HCT116 (cell line): Measurements from ENCODE around the gene CTSE. TPM values are rescaled to one million over a fixed set of nuclear protein-coding genes. Genes with fewer than 3 reads are reported as not detected.

Experiments
- ATAC-seq: fragments of 200-7000 bp; cut with Tn5 transposase; 2 replicates; pipeline ENCODE4 v1.9.1; 2020; ENCODE audit warnings: mild to moderate bottlenecking, moderate library complexity
- BruUV-seq: library from RNA; stranded (reverse); fragments of 400-500 nt; replicated peaks from 2 replicates; lab custom pipeline; 2021; lab: Mats Ljungman, UMichigan
- CTCF ChIA-PET: fragments of 300-600 bp; sonication (Branson Sonifier 250); formaldehyde crosslinking; loops from one replicate; lab custom pipeline; 2021; ENCODE audit warnings: antibody characterized with exemption; lab: Charles Lee
- POLR2A ChIA-PET: fragments of 300-600, 350-600 bp; sonication (Branson Sonifier 250); formaldehyde crosslinking; loops from one replicate; lab custom pipeline; 2021; ENCODE audit warnings: antibody characterized with exemption; lab: Charles Lee
- RAD21 ChIA-PET, 2 experiments: fragments of 300-600 bp; sonication (Branson Sonifier 250); formaldehyde crosslinking; loops; one replicate each; lab custom pipeline; 2023; ENCODE audit warnings: low total read pairs in 2 of 2; ENCODE audit not compliant: uncharacterized antibody in 2 of 2, unreplicated experiment in 2 of 2, low non-redundant PET in 1 of 2; lab: Charles Lee
- DNase-seq: peaks from one replicate; pipeline ENCODE4 v3.0.0-alpha.2; 2010; ENCODE audit warnings: low read depth, low spot score
- H2AFZ ChIP-seq: fragments of 200-600 bp; shearing (Covaris generic), sonication (generic); 2 replicates; pipeline ENCODE4 v1.6.1; 2017; ENCODE audit warnings: low read depth, mixed run types, mixed read lengths, antibody characterized with exemption, low read length; ENCODE audit not compliant: poor library complexity, severe bottlenecking
- H3K27ac ChIP-seq: 2 replicates; pipeline ENCODE4 v1.5.1; 2012; ENCODE audit warnings: low read depth, low read length
- H3K27me3 ChIP-seq: fragments of 200-600 bp; sonication (generic); 2 replicates; pipeline ENCODE4 v1.6.1; 2016; ENCODE audit warnings: mixed run types, low read length, mixed read lengths; ENCODE audit not compliant: insufficient read depth
- H3K36me3 ChIP-seq, 2 experiments: fragments of 200-500 bp in 1 of 2; fragments of 200-600 bp in 1 of 2; sonication (Bioruptor generic) in 1 of 2; sonication (generic) in 1 of 2; 2 replicates each; pipeline versions ENCODE4 v1.5.1 to v1.6.1; 2014 to 2016; ENCODE audit warnings: low read length in 2 of 2, inconsistent platforms in 1 of 2, mixed read lengths in 1 of 2, mixed run types in 1 of 2; ENCODE audit not compliant: insufficient read depth in 2 of 2, control insufficient read depth in 1 of 2
- H3K4me1 ChIP-seq, 2 experiments: fragments of 200-600 bp in 1 of 2; sonication (generic) in 1 of 2; 2 replicates each; pipeline versions ENCODE4 v1.5.1 to v1.6.1; 2012 to 2017; ENCODE audit warnings: low read length in 2 of 2, inconsistent platforms in 1 of 2, mild to moderate bottlenecking in 1 of 2, mixed read lengths in 1 of 2, mixed run types in 1 of 2, moderate library complexity in 1 of 2; ENCODE audit not compliant: insufficient read depth in 2 of 2, control insufficient read depth in 1 of 2
- H3K4me2 ChIP-seq: fragments of 200-600 bp; sonication (generic); 2 replicates; pipeline ENCODE4 v1.6.1; 2017; ENCODE audit warnings: mixed run types, low read length, mixed read lengths
- H3K4me3 ChIP-seq, 2 experiments: fragments of 200-600 bp in 1 of 2; sonication (generic) in 1 of 2; replicated peaks in 1 of 2; 2 replicates each; pipeline ENCODE4 v1.5.1; 2011 to 2016; ENCODE audit warnings: low read length in 2 of 2, control low read depth in 1 of 2, low read depth in 1 of 2, mild to moderate bottlenecking in 1 of 2, mixed read lengths in 1 of 2, mixed run types in 1 of 2
- H3K79me2 ChIP-seq: fragments of 200-600 bp; sonication (generic); 2 replicates; pipeline ENCODE4 v1.6.1; 2017; ENCODE audit warnings: mild to moderate bottlenecking, mixed run types, low read length, moderate library complexity, mixed read lengths; ENCODE audit not compliant: insufficient read depth
- H3K9ac ChIP-seq: fragments of 200-600 bp; sonication (generic); 2 replicates; pipeline ENCODE4 v1.6.1; 2016; ENCODE audit warnings: low read length, mixed read lengths
- H3K9me2 ChIP-seq: fragments of 200-600 bp; sonication (generic), shearing (Covaris generic); 2 replicates; pipeline ENCODE4 v1.6.1; 2017; ENCODE audit warnings: mixed run types, mild to moderate bottlenecking, moderate library complexity; ENCODE audit not compliant: insufficient read depth
- H3K9me3 ChIP-seq, 2 experiments: fragments of 200-500 bp in 1 of 2; fragments of 200-600 bp in 1 of 2; sonication (Bioruptor generic) in 1 of 2; sonication (generic) in 1 of 2; 2 replicates each; pipeline ENCODE4 v1.6.1; 2014 to 2017; ENCODE audit warnings: low read length in 2 of 2, mixed read lengths in 2 of 2, inconsistent platforms in 1 of 2, low read depth in 1 of 2, mild to moderate bottlenecking in 1 of 2, mixed run types in 1 of 2, moderate library complexity in 1 of 2; ENCODE audit not compliant: control insufficient read depth in 1 of 2, insufficient read depth in 1 of 2
- H4K20me1 ChIP-seq: fragments of 200-600 bp; sonication (generic), shearing (Covaris generic); 2 replicates; pipeline ENCODE4 v1.6.1; 2017; ENCODE audit warnings: mixed run types, mild to moderate bottlenecking, moderate library complexity; ENCODE audit not compliant: insufficient read depth
- REST ChIP-seq: IDR thresholded peaks from 2 replicates; pipeline ENCODE4 v1.6.1; 2012; ENCODE audit warnings: low read depth
- SP1 ChIP-seq: IDR thresholded peaks from 2 replicates; pipeline ENCODE4 v1.6.1; 2012; ENCODE audit warnings: low read depth
- intact Hi-C: fragments of 100-400 bp; cut with micrococcal nuclease; formaldehyde crosslinking; loops from 2 replicates; pipeline ENCODE4 v1.10.0; 2022
- total RNA-seq: library from RNA; stranded (reverse); gene quantifications from one replicate; pipeline ENCODE4 v1.2.1, GENCODE V29; 2021; ENCODE audit not compliant: unreplicated experiment
- TF ChIP-seq, protein P1 (sequence below): IDR thresholded peaks from 2 replicates; pipeline ENCODE4 v1.6.1; 2011; ENCODE audit warnings: mild to moderate bottlenecking, low read length, moderate library complexity; ENCODE audit not compliant: insufficient replicate concordance; ENCODE audit errors: extremely low read depth
- TF ChIP-seq, protein P2 (sequence below), 3 experiments: fragments of 200-600 bp in 1 of 3; sonication (generic) in 1 of 3; IDR thresholded peaks in 2 of 3; conservative IDR thresholded peaks in 1 of 3; 2 replicates each; pipeline ENCODE4 v1.5.1; 2012 to 2017; ENCODE audit warnings: low read depth in 2 of 3, low read length in 2 of 3, antibody characterized with exemption in 1 of 3, borderline replicate concordance in 1 of 3, control low read depth in 1 of 3, mild to moderate bottlenecking in 1 of 3, mixed read lengths in 1 of 3, mixed run types in 1 of 3, moderate library complexity in 1 of 3; ENCODE audit not compliant: insufficient read depth in 1 of 3

CTSE gene
- total RNA-seq, 1 experiment from 2014 or later = 0.12 TPM

- H3K36me3 ChIP-seq = no peaks in the 10 kb centered on the region
- H3K9me3 ChIP-seq = no peaks in the 10 kb centered on the region
- BruUV-seq = no TSS peak
- CTCF ChIA-PET = no interaction called here
- no peak overlapping the region for H3K4me3 ChIP-seq
- no peaks in the 10 kb centered on the region for H4K20me1 ChIP-seq
- DNase-seq (no peak), ATAC-seq (no peak)
- H3K4me2 ChIP-seq = no peak overlapping the region
- H2AFZ ChIP-seq = no peak overlapping the region
- RAD21 ChIA-PET = no interaction called here
- peaks cover 16% of the 10 kb centered on the region; the same call in 1 of the 2 replicates for H3K27me3 ChIP-seq
- TF ChIP-seq REST (no peak), SP1 (no peak)
- H3K79me2 ChIP-seq = no peaks in the 10 kb centered on the region
- intact Hi-C loops = no loop called here
- no peaks in the 10 kb centered on the region for H3K4me1 ChIP-seq
- H3K27ac ChIP-seq = no peak overlapping the region
- no peak overlapping the region for H3K9ac ChIP-seq
- no peaks in the 10 kb centered on the region for H3K9me2 ChIP-seq
- POLR2A ChIA-PET = no interaction called here
These were observed 17.9 kb upstream of the CTSE start for GRCh38 chr1:206041640-206042039.

DNA sequence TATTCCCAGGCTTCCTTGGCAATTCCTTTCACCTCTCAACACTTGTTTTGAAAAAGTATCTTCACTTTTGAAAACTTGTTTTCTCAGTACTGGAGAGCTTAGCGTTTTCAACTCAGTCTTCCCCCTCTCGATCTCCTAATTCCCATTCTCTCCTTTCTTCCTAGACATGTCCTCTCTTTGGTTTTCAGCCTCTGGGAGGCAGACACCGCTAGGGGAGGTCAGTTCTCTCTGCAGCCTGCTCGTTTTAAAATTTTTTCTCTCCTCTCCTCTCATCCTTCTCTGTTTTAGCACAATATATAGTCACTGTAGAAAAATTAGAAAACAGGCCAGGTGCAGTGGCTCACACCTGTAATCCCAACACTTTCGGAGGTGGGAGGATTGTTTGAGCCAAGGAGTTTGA lies 16.6 kb upstream of the CTSE start:
- CTCF ChIA-PET = interaction anchor here (1.3 kb wide), 1 partner anchor 10 kb away, joined by 6 read pairs; no protein-coding TSS in a partner anchor
- Histone ChIP-seq H3K9me3 (no peaks in the 10 kb centered on the region), H3K4me3 (no peak overlapping the region), H3K4me1 (no peaks in the 10 kb centered on the region)
- TF ChIP-seq, protein P1, sequence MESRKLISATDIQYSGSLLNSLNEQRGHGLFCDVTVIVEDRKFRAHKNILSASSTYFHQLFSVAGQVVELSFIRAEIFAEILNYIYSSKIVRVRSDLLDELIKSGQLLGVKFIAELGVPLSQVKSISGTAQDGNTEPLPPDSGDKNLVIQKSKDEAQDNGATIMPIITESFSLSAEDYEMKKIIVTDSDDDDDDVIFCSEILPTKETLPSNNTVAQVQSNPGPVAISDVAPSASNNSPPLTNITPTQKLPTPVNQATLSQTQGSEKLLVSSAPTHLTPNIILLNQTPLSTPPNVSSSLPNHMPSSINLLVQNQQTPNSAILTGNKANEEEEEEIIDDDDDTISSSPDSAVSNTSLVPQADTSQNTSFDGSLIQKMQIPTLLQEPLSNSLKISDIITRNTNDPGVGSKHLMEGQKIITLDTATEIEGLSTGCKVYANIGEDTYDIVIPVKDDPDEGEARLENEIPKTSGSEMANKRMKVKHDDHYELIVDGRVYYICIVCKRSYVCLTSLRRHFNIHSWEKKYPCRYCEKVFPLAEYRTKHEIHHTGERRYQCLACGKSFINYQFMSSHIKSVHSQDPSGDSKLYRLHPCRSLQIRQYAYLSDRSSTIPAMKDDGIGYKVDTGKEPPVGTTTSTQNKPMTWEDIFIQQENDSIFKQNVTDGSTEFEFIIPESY = no peak
- TF ChIP-seq, protein P2, sequence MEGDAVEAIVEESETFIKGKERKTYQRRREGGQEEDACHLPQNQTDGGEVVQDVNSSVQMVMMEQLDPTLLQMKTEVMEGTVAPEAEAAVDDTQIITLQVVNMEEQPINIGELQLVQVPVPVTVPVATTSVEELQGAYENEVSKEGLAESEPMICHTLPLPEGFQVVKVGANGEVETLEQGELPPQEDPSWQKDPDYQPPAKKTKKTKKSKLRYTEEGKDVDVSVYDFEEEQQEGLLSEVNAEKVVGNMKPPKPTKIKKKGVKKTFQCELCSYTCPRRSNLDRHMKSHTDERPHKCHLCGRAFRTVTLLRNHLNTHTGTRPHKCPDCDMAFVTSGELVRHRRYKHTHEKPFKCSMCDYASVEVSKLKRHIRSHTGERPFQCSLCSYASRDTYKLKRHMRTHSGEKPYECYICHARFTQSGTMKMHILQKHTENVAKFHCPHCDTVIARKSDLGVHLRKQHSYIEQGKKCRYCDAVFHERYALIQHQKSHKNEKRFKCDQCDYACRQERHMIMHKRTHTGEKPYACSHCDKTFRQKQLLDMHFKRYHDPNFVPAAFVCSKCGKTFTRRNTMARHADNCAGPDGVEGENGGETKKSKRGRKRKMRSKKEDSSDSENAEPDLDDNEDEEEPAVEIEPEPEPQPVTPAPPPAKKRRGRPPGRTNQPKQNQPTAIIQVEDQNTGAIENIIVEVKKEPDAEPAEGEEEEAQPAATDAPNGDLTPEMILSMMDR (IDR thresholded peaks at IDR 0.05 in 2 of 3, conservative IDR thresholded peaks at IDR 0.05 in 1 of 3; ENCODE audit: borderline replicate concordance in 1 of 3, insufficient read depth in 1 of 3, low read depth in 2 of 3, low read length in 2 of 3) = 0 out of 6 replicates have a peak, but pooled peaks of 1 of the 3 experiments have one; percentile 6
- TF ChIP-seq, all 23 proteins: peak for 1
- POLR2A ChIA-PET = no interaction called here
- peaks cover 16% of the 10 kb centered on the region; the same call in 1 of the 2 replicates for H3K27me3 ChIP-seq
- RAD21 ChIA-PET = no interaction called here
- no peaks in the 10 kb centered on the region for H3K9me2 ChIP-seq
- no peak overlapping the region for H3K4me2 ChIP-seq
- no peak overlapping the region for H3K9ac ChIP-seq
- H4K20me1 ChIP-seq = no peaks in the 10 kb centered on the region
- intact Hi-C loops = no loop called here
- H3K36me3 ChIP-seq = no peaks in the 10 kb centered on the region
- no peak overlapping the region for H3K27ac ChIP-seq
- H3K79me2 ChIP-seq = no peaks in the 10 kb centered on the region
- no peak for DNase-seq
- no peak for ATAC-seq
- no peak overlapping the region for H2AFZ ChIP-seq
- BruUV-seq = no TSS peak
